ENCODE results near the gene EPB41L2.

EPB41L2 gene

DNA sequence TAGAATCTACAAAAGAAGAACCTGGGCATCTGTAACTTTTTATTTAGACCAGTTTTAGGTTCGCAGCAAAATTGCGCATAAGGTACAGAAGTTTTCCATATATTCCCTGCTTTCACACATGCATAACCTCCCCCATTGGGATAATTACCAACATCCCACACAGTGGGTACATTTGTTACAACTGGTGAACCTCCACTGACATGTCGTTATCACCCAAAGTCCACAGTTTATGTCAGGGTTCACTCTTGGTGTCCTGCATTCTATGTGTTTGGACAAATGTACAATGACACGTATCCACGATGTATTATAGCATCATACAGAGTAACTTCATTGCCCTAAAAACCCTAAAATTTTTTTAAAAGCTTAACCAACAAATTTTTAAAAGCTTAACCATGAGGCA is 126.1 kb downstream of the EPB41L2 start:
- TF ChIP-seq CTCF (IDR thresholded peaks at IDR 0.05; ENCODE audit: insufficient read depth, low read length, missing control alignments), result no peak
- CTCF ChIA-PET, result no interaction called here
- H3K4me3 ChIP-seq (ENCODE audit: low read depth, low read length), result no peak overlapping the region
- no peak for DNase-seq (ENCODE audit: low read depth, low spot score)
- POLR2A ChIA-PET, result no interaction called here

DNA sequence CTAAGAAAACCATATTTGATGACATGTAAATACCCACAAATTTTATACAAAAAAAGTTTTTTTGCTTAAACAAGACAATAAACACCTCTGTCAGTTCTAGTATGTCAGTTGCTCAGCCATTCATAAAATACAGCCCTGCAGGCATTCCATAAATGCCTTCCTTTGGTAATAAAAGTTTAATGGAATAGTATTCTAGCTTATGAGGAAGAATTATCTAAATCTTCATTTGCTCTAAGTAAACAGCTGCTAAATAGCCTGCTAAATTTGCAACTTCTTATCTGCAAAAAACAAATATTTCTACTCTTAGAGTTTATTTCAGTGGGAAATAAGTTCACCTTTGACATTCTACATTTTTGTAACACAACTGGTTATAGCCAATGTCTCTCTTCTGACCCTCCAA is 127.1 kb downstream of the EPB41L2 start:
- no peak for TF ChIP-seq CTCF (IDR thresholded peaks at IDR 0.05; ENCODE audit: insufficient read depth, low read length, missing control alignments)
- DNase-seq (ENCODE audit: low read depth, low spot score), result no peak
- ChIA-PET CTCF (no interaction called here), POLR2A (no interaction called here)
- no peak overlapping the region for H3K4me3 ChIP-seq (ENCODE audit: low read depth, low read length)

DNA sequence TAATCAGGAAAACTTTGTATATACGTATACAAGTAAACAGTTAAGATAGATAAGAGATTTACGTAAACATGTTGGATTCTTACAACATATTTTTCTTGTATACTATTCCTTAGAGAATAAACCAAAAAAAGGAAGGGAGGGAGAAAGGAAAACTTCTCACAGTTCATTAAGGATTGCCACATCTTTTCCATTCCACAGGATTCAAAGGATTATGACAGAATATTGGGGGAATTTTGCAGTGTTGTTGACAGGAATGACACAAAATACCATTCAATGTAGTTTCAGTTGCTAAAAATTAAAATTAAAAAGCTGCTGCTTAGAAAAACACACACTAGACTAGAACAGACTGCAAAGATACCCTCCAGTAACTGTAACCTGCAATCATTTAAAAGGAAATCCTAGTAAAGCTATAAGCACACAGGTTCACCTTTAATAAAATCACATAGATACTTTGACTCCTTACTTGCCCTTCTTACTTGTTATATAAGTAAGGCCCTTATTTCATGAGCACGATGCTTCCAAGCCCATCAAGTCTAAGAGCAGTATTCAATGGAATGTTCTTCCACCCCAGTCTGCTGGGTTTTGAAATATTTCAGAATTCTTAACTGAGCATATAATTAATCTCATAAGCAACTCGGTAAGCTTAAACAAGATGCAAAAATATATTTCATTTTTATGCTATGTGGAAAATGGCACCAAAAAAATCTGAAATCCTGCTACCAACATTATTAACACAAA is 128.0 kb downstream of the EPB41L2 start:
- ChIA-PET CTCF (no interaction called here), POLR2A (no interaction called here)
- no peak for DNase-seq (ENCODE audit: low read depth, low spot score)
- no peak overlapping the region for H3K4me3 ChIP-seq (ENCODE audit: low read depth, low read length)
- TF ChIP-seq CTCF (IDR thresholded peaks at IDR 0.05; ENCODE audit: insufficient read depth, low read length, missing control alignments), result no peak

DNA sequence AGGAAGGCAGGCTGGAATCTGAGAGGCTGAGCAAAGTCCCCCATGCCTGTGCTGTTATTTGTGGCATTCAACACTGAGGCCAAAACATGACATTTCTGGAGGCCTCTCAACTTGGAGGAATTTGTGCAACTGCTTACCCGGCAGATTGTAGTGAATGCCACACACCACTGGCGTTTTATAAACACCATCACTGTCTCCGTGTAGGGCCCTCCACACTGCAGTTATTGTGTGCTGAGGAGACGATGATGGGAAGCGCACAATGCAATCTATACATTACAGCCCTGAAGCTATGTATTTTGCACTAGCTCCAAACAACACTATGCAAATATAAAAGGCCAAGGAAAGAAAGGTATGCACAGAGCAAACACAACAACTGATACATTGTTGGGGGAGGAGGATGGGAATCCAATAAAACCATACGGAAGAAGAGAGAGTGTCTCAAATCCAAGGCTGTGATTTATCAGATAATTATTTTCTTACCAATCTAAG is 129.3 kb downstream of the EPB41L2 start:
- ChIA-PET POLR2A (no interaction called here), CTCF (interaction anchor here (1.0 kb wide), 1 partner anchor 12 kb away, joined by 3 read pairs; no protein-coding TSS in a partner anchor)
- H3K4me3 ChIP-seq (ENCODE audit: low read depth, low read length), result no peak overlapping the region

GRCh38 chr6:130932921-130933320 is 130.1 kb downstream of the EPB41L2 start:
- CTCF ChIA-PET, result interaction anchor here (1.0 kb wide), 1 partner anchor 11 kb away, joined by 3 read pairs; no protein-coding TSS in a partner anchor
- H3K4me3 ChIP-seq (ENCODE audit: low read depth, low read length), result no peak overlapping the region
- no peak for DNase-seq (ENCODE audit: low read depth, low spot score)
- POLR2A ChIA-PET, result no interaction called here
- TF ChIP-seq CTCF (IDR thresholded peaks at IDR 0.05; ENCODE audit: insufficient read depth, low read length, missing control alignments), result no peak

More for the DNA sequence above, 129.3 kb downstream of the EPB41L2 start:
- peak; percentile 44 for DNase-seq (ENCODE audit: low read depth, low spot score)
- TF ChIP-seq CTCF (IDR thresholded peaks at IDR 0.05; ENCODE audit: insufficient read depth, low read length, missing control alignments), result no peak

- H3K4me3 ChIP-seq (ENCODE audit: low read depth, low read length), result no peak overlapping the region
- POLR2A ChIA-PET, result no interaction called here
- DNase-seq (ENCODE audit: low read depth, low spot score), result no peak
- CTCF ChIA-PET, result no interaction called here
- no peak for TF ChIP-seq CTCF (IDR thresholded peaks at IDR 0.05; ENCODE audit: insufficient read depth, low read length, missing control alignments)
These were observed 130.6 kb downstream of the EPB41L2 start for GRCh38 chr6:130932438-130932837.
